Sigmoid colon (tissue), 7 donors: ENCODE data around the gene DLGAP4. TPM values are rescaled to one million over a fixed set of nuclear protein-coding genes. Genes with fewer than 3 reads are reported as not detected.

ENCODE experiments used
- DNase-seq: peaks from one replicate; pipeline ENCODE4 v3.0.0-alpha.2; 2019
- H3K27ac ChIP-seq, 4 donors: fragments of 200-600 bp; sonication (generic); one replicate each; pipeline ENCODE4 v1.5.1; 2016 to 2019; ENCODE audit warnings: mild to moderate bottlenecking in 1 of 4
- H3K27me3 ChIP-seq, 3 donors: fragments of 200-600 bp; sonication (generic); one replicate each; pipeline ENCODE4 v1.5.1; 2019; ENCODE audit warnings: mild to moderate bottlenecking in 1 of 3
- H3K36me3 ChIP-seq, 4 donors: fragments of 200-600 bp; sonication (generic); one replicate each; pipeline ENCODE4 v1.5.1; 2016 to 2019
- H3K4me1 ChIP-seq, 4 donors: fragments of 200-600 bp; sonication (generic); one replicate each; pipeline ENCODE4 v1.5.1; 2017 to 2019
- H3K4me3 ChIP-seq, 4 donors: fragments of 200-600 bp; sonication (generic); one replicate each; pipeline ENCODE4 v1.5.1; 2017 to 2019; ENCODE audit warnings: mild to moderate bottlenecking in 2 of 4, moderate library complexity in 1 of 4
- H3K9me3 ChIP-seq, 4 donors: fragments of 200-600 bp in 3 of 4; sonication (generic) in 3 of 4; one replicate each; pipeline versions ENCODE4 v1.5.1 to v1.6.1; 2013 to 2019
- CTCF ChIP-seq, 4 experiments: fragments of 450-650 bp in 3 of 4; fragments of 200-600 bp in 1 of 4; IDR thresholded peaks; one replicate each; pipeline ENCODE4 v1.5.1; 2016 to 2019; ENCODE audit warnings: antibody characterized with exemption in 4 of 4, mild to moderate bottlenecking in 3 of 4, moderate library complexity in 2 of 4
- EP300 ChIP-seq, 4 donors: sonication (generic); formaldehyde crosslinking; IDR thresholded peaks; one replicate each; pipeline ENCODE4 v1.6.1; 2017; ENCODE audit warnings: antibody characterized with exemption in 4 of 4
- POLR2A ChIP-seq, 2 donors: fragments of 450-650 bp; IDR thresholded peaks; one replicate each; pipeline ENCODE4 v1.6.1; 2016; ENCODE audit warnings: antibody characterized with exemption in 2 of 2, mild to moderate bottlenecking in 2 of 2, moderate library complexity in 2 of 2
- POLR2AphosphoS5 ChIP-seq, 4 donors: sonication (generic); formaldehyde crosslinking; IDR thresholded peaks; one replicate each; pipeline ENCODE4 v1.6.1; 2017; ENCODE audit warnings: antibody characterized with exemption in 4 of 4
- WGBS, 2 donors: extraction: QIAGEN DNeasy Blood & Tissue Kit; methylation state at CpG; one replicate each; pipeline ENCODE4 v1.1.7; 2013; 5-methylcytosine and 5-hydroxymethylcytosine counted together
- intact Hi-C: fragments of 100-400 bp; cut with DNase I; formaldehyde crosslinking; loops from one replicate; pipeline ENCODE4 v1.15.1; 2023
- polyA plus RNA-seq, 3 donors: library from polyadenylated mRNA; stranded (reverse); fragments of 200-250 nt; gene quantifications; one replicate each; pipeline ENCODE4 v1.2.3, GENCODE V29; 2013
- total RNA-seq, 4 donors: library from RNA; depleted of rRNA; stranded (reverse); fragments of >200 nt; gene quantifications; one replicate each; pipeline ENCODE4 v1.1.0, GENCODE V29; 2016
- donor health status: healthy with polysubstance abuse.
- donor health status: Bipolar disorder and iron deficiency.
- donor health status: healthy.

The DLGAP4 gene
- total and polyA plus RNA-seq, 7 donors, result 21.0 to 60.7 (median 36.9) TPM

DNA sequence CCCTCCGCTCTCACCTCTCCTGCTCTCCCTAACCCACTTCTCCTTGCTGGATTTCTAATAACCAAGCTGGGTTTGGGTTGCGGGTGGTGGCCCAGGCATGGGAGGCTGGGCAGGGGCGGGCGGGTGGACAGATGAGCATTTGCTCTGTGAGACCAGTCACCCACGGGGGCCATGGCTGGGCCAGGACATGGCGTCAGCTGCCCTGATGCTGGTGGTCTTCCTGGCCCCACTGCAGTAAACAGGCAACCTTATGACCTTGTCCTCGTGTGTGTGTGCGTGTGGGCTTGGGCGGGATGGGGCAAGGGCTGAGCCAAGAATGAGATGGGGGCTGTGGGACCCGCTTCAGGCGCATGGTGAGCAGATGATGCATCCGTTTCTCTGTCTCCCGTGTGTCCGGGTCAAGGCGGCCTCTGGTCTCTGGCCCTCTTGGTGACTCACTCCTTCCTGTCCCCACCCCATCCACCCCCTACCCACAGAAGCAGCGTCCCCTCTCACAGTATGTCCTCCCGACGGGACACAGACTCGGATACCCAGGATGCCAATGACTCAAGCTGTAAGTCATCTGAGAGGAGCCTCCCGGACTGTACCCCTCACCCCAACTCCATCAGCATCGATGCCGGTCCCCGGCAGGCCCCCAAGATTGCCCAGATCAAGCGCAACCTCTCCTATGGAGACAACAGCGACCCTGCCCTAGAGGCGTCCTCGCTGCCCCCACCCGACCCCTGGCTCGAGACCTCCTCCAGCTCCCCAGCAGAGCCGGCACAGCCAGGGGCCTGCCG is 193.8 kb downstream of the DLGAP4 start:
- Histone ChIP-seq H3K36me3 (peaks cover 39 to 90% (median 57%) of the 10 kb centered on the region in 4 donors), H3K4me3 (no peak overlapping the region), H3K9me3 (no peaks in the 10 kb centered on the region), H3K27me3 (no peaks in the 10 kb centered on the region), H3K4me1 (peaks cover 0 to 24% (median 6%) of the 10 kb centered on the region in 4 donors), H3K27ac (peak overlapping the region in 1 of 4 donors; percentile 6)
- intact Hi-C loops, result no loop called here
- no peak for TF ChIP-seq CTCF (IDR thresholded peaks at IDR 0.05)
- no peak for TF ChIP-seq POLR2A (IDR thresholded peaks at IDR 0.05)
- no peak for TF ChIP-seq POLR2AphosphoS5 (IDR thresholded peaks at IDR 0.05)
- no peak for TF ChIP-seq EP300 (IDR thresholded peaks at IDR 0.05)
- 93 to 94% methylated on average over 31 of the region's 31 CpGs for WGBS, 2 donors
- peak; percentile 58 for DNase-seq

GRCh38 chr20:36501367-36502006 is 195.3 kb downstream of the DLGAP4 start:
- TF ChIP-seq POLR2AphosphoS5 (IDR thresholded peaks at IDR 0.05) (no peak), CTCF (IDR thresholded peaks at IDR 0.05) (no peak), POLR2A (IDR thresholded peaks at IDR 0.05) (no peak), EP300 (IDR thresholded peaks at IDR 0.05) (no peak)
- peak; percentile 26 for DNase-seq
- 77 to 83% methylated on average over 3 of the region's 3 CpGs for WGBS, 2 donors
- no peaks in the 10 kb centered on the region for H3K27me3 ChIP-seq
- no peaks in the 10 kb centered on the region for H3K9me3 ChIP-seq
- H3K4me1 ChIP-seq, result peaks cover 0 to 17% (median 0%) of the 10 kb centered on the region in 4 donors
- H3K27ac ChIP-seq, result no peak overlapping the region
- no peak overlapping the region for H3K4me3 ChIP-seq
- intact Hi-C loops, result no loop called here
- peaks cover 39 to 99% (median 52%) of the 10 kb centered on the region in 4 donors for H3K36me3 ChIP-seq

- Histone ChIP-seq H3K27me3 (no peaks in the 10 kb centered on the region), H3K4me3 (no peak overlapping the region), H3K27ac (no peak overlapping the region), H3K36me3 (peaks cover 22 to 97% (median 36%) of the 10 kb centered on the region in 4 donors), H3K9me3 (no peaks in the 10 kb centered on the region), H3K4me1 (peaks cover 0 to 3% (median 0%) of the 10 kb centered on the region in 4 donors)
- intact Hi-C loops, result no loop called here
- TF ChIP-seq EP300 (IDR thresholded peaks at IDR 0.05), result no peak
- TF ChIP-seq POLR2AphosphoS5 (IDR thresholded peaks at IDR 0.05), result no peak
- no peak for TF ChIP-seq POLR2A (IDR thresholded peaks at IDR 0.05)
- no peak for TF ChIP-seq CTCF (IDR thresholded peaks at IDR 0.05)
- DNase-seq, result no peak
- WGBS, 2 donors, result 83 to 95% methylated on average over 4 of the region's 4 CpGs
These were observed 198.2 kb downstream of the DLGAP4 start for GRCh38 chr20:36504295-36504694.

- Histone ChIP-seq H3K4me3 (no peak overlapping the region), H3K27me3 (no peaks in the 10 kb centered on the region), H3K36me3 (peaks cover 8 to 94% (median 21%) of the 10 kb centered on the region in 4 donors), H3K4me1 (peaks cover 0 to 3% (median 0%) of the 10 kb centered on the region in 4 donors), H3K27ac (no peak overlapping the region), H3K9me3 (no peaks in the 10 kb centered on the region)
- DNase-seq, result no peak
- 26 to 40% methylated on average over 1 of the region's 1 CpG for WGBS, 2 donors
- TF ChIP-seq CTCF (IDR thresholded peaks at IDR 0.05) (peak in 2 of 4 experiments; percentile 6 to 37), EP300 (IDR thresholded peaks at IDR 0.05) (no peak)
- intact Hi-C loops, result no loop called here
These were observed 200.1 kb downstream of the DLGAP4 start for GRCh38 chr20:36506253-36506652.
